KOPT-K1 (cell line): ENCODE results near the gene VSIG10L2.

Experiments
- H3K27ac ChIP-seq: fragments of 200-600 bp; sonication (generic); 2 replicates; pipeline ENCODE4 v1.5.1; 2016; ENCODE audit warnings: antibody characterized with exemption, mild to moderate bottlenecking, low read depth, low read length; ENCODE audit not compliant: poor library complexity, severe bottlenecking
- H3K36me3 ChIP-seq: fragments of 200-600 bp; sonication (generic); 2 replicates; pipeline ENCODE4 v1.5.1; 2017; ENCODE audit warnings: antibody characterized with exemption, mild to moderate bottlenecking, low read length, moderate library complexity; ENCODE audit not compliant: insufficient read depth
- H3K9me3 ChIP-seq: fragments of 200-600 bp; sonication (generic); 2 replicates; pipeline ENCODE4 v1.5.1; 2017; ENCODE audit warnings: antibody characterized with exemption, low read length, mild to moderate bottlenecking; ENCODE audit not compliant: insufficient read depth, poor library complexity, severe bottlenecking

The VSIG10L2 gene

GRCh38 chr11:125949271-125950177, 3.7 kb downstream of the VSIG10L2 start:
- H3K9me3 ChIP-seq: no peaks in the 10 kb centered on the region
- H3K27ac ChIP-seq: no peak overlapping the region
- no peaks in the 10 kb centered on the region for H3K36me3 ChIP-seq

GRCh38 chr11:125950178-125950490, 4.3 kb downstream of the VSIG10L2 start:
- no peak overlapping the region for H3K27ac ChIP-seq
- H3K36me3 ChIP-seq: no peaks in the 10 kb centered on the region
- no peaks in the 10 kb centered on the region for H3K9me3 ChIP-seq

- no peaks in the 10 kb centered on the region for H3K36me3 ChIP-seq
- H3K27ac ChIP-seq: no peak overlapping the region
- no peaks in the 10 kb centered on the region for H3K9me3 ChIP-seq
Measured at GRCh38 chr11:125950696-125951651, 5.1 kb downstream of the VSIG10L2 start.

- Histone ChIP-seq H3K36me3 (no peaks in the 10 kb centered on the region), H3K9me3 (no peaks in the 10 kb centered on the region), H3K27ac (no peak overlapping the region)
Measured at GRCh38 chr11:125951731-125952130, 5.9 kb downstream of the VSIG10L2 start.

GRCh38 chr11:125952559-125952958, 6.7 kb downstream of the VSIG10L2 start:
- H3K27ac ChIP-seq: no peak overlapping the region
- H3K36me3 ChIP-seq: no peaks in the 10 kb centered on the region
- H3K9me3 ChIP-seq: no peaks in the 10 kb centered on the region

- Histone ChIP-seq H3K27ac (no peak overlapping the region), H3K9me3 (no peaks in the 10 kb centered on the region), H3K36me3 (no peaks in the 10 kb centered on the region)
Measured at GRCh38 chr11:125952973-125953372, 7.1 kb downstream of the VSIG10L2 start.

GRCh38 chr11:125953401-125953935, 7.6 kb downstream of the VSIG10L2 start:
- Histone ChIP-seq H3K36me3 (no peaks in the 10 kb centered on the region), H3K27ac (no peak overlapping the region), H3K9me3 (no peaks in the 10 kb centered on the region)

- no peaks in the 10 kb centered on the region for H3K36me3 ChIP-seq
- H3K27ac ChIP-seq: no peak overlapping the region
- no peaks in the 10 kb centered on the region for H3K9me3 ChIP-seq
Measured at GRCh38 chr11:125954123-125954944, 8.5 kb downstream of the VSIG10L2 start.

GRCh38 chr11:125954945-125955640, 9.2 kb downstream of the VSIG10L2 start:
- Histone ChIP-seq H3K9me3 (no peaks in the 10 kb centered on the region), H3K36me3 (no peaks in the 10 kb centered on the region), H3K27ac (no peak overlapping the region)

GRCh38 chr11:125955856-125956255, 10.0 kb downstream of the VSIG10L2 start:
- Histone ChIP-seq H3K27ac (no peak overlapping the region), H3K36me3 (no peaks in the 10 kb centered on the region), H3K9me3 (no peaks in the 10 kb centered on the region)

- H3K36me3 ChIP-seq: no peaks in the 10 kb centered on the region
- no peaks in the 10 kb centered on the region for H3K9me3 ChIP-seq
- no peak overlapping the region for H3K27ac ChIP-seq
Measured at GRCh38 chr11:125956391-125957134, 10.7 kb downstream of the VSIG10L2 start.

GRCh38 chr11:125957618-125958332, 11.9 kb downstream of the VSIG10L2 start:
- H3K36me3 ChIP-seq: no peaks in the 10 kb centered on the region
- peak overlapping the region; percentile 12 for H3K27ac ChIP-seq
- H3K9me3 ChIP-seq: peaks cover 5% of the 10 kb centered on the region

GRCh38 chr11:125958872-125959400, 13.1 kb downstream of the VSIG10L2 start:
- H3K9me3 ChIP-seq: peaks cover 11% of the 10 kb centered on the region
- no peak overlapping the region for H3K27ac ChIP-seq
- H3K36me3 ChIP-seq: no peaks in the 10 kb centered on the region
